GM21529 (cell line): ENCODE results near the gene MCCD1.

Source experiments
- ATAC-seq: cut with Tn5 transposase; IDR thresholded peaks from one replicate; pipeline ENCODE4 v1.9.1; 2021; ENCODE audit not compliant: unreplicated experiment

Gene MCCD1

GRCh38 chr6:31510007-31510406 lies 18.8 kb upstream of the MCCD1 start:
- ATAC-seq, result no peak

GRCh38 chr6:31513456-31514165 lies 15.2 kb upstream of the MCCD1 start:
- ATAC-seq, result no peak

- ATAC-seq, result no peak
Measured at GRCh38 chr6:31521835-31522234, 6.9 kb upstream of the MCCD1 start.

GRCh38 chr6:31525553-31525931 lies 3.2 kb upstream of the MCCD1 start:
- ATAC-seq, result no peak

GRCh38 chr6:31525932-31526591 lies 2.7 kb upstream of the MCCD1 start:
- ATAC-seq, result no peak

- no peak for ATAC-seq
Measured at GRCh38 chr6:31528307-31528777, 420 bp upstream of the MCCD1 start.

GRCh38 chr6:31529329-31530150 lies 778 bp downstream of the MCCD1 start:
- no peak for ATAC-seq

- ATAC-seq, result no peak
Measured at GRCh38 chr6:31530659-31531058, 1.9 kb downstream of the MCCD1 start.

GRCh38 chr6:31531162-31531561 lies 2.4 kb downstream of the MCCD1 start:
- no peak for ATAC-seq

- ATAC-seq, result no peak
Measured at GRCh38 chr6:31531771-31532643, 3.2 kb downstream of the MCCD1 start.

- ATAC-seq, result no peak
Measured at GRCh38 chr6:31532644-31533454, 4.1 kb downstream of the MCCD1 start.

GRCh38 chr6:31533455-31533841 lies 4.7 kb downstream of the MCCD1 start:
- ATAC-seq, result no peak

- ATAC-seq, result no peak
Measured at GRCh38 chr6:31534011-31534410, 5.2 kb downstream of the MCCD1 start.

- ATAC-seq, result no peak
Measured at GRCh38 chr6:31534521-31535040, 5.8 kb downstream of the MCCD1 start.

GRCh38 chr6:31535538-31536324 lies 7.0 kb downstream of the MCCD1 start:
- no peak for ATAC-seq

GRCh38 chr6:31538805-31539400 lies 10.1 kb downstream of the MCCD1 start:
- no peak for ATAC-seq

- ATAC-seq, result no peak
Measured at GRCh38 chr6:31540640-31541039, 11.9 kb downstream of the MCCD1 start.

GRCh38 chr6:31541059-31541657 lies 12.4 kb downstream of the MCCD1 start:
- ATAC-seq, result no peak
